NCI-H774 (cell line): ENCODE results near the gene FAM117A.
"Not testable (repeated sequence)": the region's sequence is repeated elsewhere in the genome, so short reads cannot be mapped to it uniquely, and the experiment has no call there.

ENCODE experiments used
- DNase-seq: peaks from one replicate; lab custom pipeline; 2025; lab: John Stamatoyannopoulos, UW

The FAM117A gene

DNA sequence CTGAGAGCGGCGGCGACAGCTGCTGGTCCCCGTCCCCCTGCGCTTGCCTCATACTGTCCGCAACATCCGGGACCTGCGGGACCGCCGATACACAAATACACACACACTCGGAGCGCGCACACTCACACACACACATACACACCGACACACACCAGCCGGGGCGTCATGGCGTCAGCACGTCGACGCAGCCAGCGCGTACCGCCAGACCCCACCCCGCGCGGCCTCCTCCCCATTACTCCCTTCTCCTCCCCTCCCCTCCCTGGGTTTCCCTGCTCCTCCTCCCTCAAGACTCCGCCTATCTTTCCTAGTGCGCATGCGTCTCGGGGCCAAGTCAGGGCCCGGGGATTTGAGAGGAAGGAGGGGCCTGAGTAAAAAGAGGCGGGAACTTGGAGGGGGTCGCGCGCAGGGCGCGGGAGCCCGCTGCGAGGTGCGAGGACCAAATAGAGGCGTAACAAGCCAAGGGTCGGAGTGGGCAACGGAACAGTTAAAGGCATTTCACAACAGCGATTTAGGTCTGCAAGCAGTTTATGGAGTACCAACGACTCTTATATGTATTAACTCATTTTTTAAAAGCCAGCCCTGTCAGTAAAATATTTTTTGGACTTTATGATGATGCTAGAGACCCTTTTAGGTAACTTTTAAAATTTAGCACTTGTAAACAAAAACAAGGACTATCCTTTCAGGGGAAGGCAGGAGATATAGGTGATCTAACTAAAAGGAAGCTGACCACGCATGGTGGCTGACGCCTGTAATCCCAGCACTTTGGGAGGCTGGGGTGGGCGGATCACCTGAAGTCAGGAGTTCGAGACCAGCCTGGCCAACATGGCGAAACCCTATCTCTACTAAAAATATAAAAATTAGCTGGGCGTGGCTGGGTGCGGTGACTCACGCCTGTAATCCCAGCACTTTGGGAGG lies 85.7 kb downstream of the FAM117A start, which contains the start of gene SPOP:
Gene SPOP, minus strand, starts transcription at position 165 of the 915 bp plus-strand sequence. CDS start 55,287 bp downstream, outside the sequence.
- DNase-seq = peak; percentile 100

DNA sequence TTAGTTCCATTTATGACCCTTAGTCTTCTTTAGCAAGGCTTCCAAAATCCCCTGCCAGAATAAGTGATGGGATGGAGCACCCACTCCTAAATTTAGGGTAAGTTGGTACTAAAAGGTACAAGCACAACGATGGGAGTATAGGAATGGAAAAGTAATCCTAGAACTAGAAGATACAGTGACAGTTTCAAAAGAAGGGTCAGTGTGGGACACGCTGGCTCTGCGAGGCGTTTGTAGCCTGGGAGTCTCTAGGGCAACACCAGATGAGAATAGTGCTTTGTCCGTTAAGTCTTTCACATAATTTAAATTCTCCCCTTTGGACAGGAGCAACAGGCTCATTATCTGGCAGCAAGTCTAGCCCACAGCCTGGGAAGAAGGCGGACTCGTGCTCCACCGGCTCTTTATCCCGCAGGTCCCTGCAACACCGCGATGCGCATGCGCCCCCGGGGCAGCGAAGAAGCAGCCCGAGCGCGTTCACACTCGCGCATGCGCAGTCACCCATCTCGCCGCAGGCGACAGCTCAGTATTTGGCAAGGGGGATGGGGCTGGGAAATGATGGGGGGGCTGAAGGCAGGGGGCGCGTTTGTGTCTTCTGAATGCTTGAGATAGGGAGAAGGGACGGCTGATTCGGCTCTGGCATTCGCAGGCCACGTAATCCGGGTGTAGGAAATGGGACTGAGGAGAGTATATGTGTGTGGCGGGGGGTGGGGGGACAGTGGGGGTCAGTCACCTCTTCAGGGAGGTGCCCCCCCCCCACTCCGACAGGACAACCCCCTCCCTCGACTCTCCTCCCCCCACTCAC lies 86.6 kb downstream of the FAM117A start:
- peak; percentile 97 for DNase-seq

DNA sequence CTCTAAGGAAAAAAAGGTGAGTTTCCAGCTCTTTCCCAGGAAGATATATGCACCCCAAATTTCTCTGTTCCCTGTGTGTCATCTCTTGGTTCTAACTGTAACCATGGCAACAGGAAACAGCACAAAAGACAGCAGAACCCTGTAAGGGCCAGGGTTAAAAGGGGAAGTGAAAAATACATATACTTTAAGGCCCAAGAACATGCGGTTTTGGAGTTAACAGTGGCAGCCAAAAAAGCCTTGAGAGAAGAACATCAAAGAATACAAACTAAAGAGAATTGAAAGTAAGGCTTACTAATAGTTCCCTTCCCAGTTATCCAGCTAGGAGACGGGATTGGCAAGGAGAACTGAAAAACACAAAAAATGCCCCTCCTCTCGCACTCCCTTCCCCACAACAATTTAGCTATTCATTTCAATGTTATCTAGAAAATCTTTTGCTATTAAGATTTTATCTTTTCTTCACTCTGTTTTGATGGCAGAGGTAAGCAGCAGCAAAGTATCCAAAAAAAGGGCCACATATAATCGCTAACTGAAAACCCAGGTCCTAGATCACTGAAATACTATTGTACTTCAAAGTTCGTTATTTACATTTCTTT lies 87.6 kb downstream of the FAM117A start:
- no peak for DNase-seq

DNA sequence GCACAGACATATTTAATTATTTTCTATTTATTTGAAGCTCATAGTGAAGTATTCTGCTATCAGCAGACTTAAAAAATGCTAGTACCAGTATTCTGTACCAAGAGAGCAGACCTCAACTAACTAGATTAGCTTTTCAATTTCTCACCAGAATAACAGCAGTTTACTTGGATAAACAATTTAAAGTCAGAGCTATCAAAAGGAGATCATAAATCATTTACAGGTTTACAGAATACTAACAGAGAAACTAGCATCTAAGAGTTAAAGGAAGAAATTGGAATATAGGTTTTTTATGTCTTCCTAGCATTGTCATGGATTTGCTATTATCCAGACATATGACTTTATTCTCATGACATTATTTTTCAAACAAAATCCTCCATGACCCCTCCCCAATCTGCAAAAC lies 89.4 kb downstream of the FAM117A start:
- no peak for DNase-seq

DNA sequence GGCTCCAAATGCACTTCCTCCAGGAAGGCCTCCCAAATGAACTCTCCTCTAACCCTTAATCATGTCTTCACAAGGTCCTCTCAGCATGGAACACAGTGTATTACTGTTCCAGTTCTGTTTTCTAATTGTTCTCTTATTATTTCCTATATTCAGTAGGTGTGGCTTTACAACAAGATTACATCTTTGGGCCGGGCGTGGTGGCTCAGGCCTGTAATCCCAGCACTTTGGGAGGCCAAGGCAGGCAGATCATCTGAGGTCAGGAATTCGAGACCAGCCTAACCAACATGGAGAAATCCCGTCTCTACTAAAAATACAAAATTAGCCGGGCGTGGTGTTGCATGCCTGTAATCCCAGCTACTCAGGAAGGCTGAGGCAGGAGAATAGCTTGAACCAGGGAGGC lies 90.3 kb downstream of the FAM117A start:
- not testable (repeated sequence) for DNase-seq

DNA sequence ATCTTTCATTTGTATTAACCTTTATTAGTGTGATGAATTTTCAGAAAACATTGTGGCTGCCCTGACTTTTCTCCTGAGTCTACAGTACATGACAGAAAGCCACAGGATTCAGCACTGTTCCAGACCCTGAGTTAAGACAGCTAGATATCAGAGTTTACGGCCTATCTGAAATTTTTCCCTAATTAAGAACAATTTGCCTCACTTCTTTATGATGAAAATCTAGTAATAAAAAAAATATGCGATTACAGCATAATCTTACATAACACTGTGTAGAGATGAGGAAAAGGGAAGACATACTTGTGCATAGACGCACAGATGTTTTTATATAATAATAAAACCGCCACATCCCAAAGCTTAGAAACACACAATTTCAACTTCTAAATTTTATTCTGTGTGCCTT lies 93.3 kb downstream of the FAM117A start:
- no peak for DNase-seq

DNA sequence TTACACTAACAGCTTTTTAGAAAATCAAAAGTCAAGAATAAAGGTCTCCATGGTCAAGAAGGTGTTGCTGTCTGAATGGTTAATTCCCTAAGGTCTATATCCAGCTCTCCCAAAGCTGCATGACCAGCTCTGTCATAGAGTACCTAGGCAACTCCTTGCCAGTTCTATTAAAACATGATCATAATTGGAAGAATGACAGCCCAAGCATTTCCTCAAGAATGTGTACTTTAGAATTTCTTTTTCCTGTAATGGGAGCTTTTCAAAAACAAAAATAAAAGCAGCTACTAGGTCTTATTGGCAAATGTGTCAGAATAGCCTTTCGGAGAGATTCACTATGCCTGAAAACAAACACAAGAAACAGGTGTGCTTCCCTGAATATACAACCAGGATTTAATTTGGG lies 93.9 kb downstream of the FAM117A start:
- DNase-seq = no peak

DNA sequence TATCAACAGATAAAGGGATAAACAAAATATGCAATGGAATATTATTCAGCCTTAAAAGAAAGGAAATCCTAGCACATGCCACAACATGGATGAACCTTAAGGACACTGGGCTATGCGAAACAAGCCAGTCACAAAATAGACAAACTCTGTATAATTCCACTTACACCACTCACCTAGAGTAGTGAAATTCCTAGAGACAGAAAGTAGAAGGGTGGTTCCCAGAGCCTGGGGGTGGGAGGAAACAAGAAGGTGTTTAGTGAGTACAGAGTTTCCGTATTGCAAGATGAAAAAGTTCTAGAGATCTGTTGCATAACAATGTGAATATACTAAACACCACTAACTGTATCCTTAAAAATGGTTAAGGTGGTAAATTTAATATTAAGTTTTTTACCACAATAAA lies 96.1 kb downstream of the FAM117A start:
- DNase-seq = no peak

DNA sequence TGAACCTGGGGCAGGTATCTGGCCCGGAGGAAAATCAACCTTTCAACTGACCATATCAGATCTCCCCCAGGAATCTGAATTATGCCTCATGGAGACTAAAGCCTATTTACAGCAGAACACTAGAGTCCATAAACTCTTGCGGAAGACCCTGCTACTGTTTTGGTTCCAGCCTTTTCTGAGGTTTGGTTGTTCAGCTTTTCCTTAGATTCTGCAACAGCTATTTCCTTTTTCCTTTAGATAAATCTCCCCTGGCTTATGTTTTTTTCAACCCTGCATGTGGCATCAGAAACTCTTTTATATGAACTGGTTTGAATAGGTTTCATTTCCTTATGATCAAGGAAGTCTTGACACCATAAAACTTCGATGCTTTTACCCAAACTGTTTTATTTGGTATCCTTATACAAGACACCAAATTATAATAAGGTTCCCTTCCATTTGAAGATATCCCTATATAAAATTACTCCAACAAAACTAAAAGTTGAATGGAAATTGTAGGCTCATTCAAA lies 99.2 kb downstream of the FAM117A start:
- DNase-seq = no peak
